HG02571 (cell line): ENCODE data around the gene CRADD.

Source experiments
- ATAC-seq: cut with Tn5 transposase; IDR thresholded peaks from one replicate; pipeline ENCODE4 v1.9.1; 2021; ENCODE audit warnings: mild to moderate bottlenecking, moderate library complexity; ENCODE audit not compliant: unreplicated experiment

The CRADD gene

GRCh38 chr12:93892423-93893268 lies 215.5 kb downstream of the CRADD start:
- no peak for ATAC-seq

DNA sequence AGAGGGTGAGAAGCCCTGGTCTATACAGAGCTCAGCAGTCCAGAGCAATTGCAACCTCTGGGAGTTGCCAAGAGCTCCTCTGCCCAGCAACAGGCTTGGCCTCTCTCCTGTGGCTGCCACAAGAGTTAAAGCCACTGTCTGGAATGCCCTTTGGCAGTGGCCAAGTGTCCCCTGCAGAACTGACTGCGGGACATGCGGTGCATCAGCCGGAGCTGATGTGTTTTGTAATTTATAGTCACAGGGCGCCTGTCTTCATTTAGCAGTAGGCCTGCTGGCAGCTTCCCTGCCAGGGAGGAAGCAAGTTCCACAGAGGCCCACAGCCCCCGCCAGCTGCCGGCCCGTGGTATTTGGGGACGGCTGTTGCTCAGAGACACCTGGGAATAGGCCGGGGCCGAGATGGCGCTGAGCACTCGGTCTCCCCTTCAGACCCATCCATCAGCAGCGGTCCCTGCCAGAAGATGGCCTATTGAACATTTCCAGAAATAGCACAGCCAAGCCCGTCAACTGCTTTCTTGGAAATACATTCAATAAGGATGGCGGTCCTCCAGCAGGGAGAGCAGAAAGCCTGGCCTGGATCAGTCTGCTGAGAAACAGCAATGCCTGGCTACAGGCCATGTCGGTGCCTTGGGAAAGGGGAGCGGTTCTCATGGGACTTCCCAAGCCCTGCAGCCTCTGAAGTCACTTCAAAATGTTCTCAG lies 217.4 kb downstream of the CRADD start:
- no peak for ATAC-seq

- ATAC-seq, result no peak
These were observed 217.9 kb downstream of the CRADD start for GRCh38 chr12:93895089-93895445.

- ATAC-seq, result no peak
These were observed 219.3 kb downstream of the CRADD start for GRCh38 chr12:93896427-93896826.

GRCh38 chr12:93896952-93897351 lies 219.8 kb downstream of the CRADD start:
- ATAC-seq, result no peak

GRCh38 chr12:93901739-93902138 lies 224.6 kb downstream of the CRADD start:
- ATAC-seq, result no peak

DNA sequence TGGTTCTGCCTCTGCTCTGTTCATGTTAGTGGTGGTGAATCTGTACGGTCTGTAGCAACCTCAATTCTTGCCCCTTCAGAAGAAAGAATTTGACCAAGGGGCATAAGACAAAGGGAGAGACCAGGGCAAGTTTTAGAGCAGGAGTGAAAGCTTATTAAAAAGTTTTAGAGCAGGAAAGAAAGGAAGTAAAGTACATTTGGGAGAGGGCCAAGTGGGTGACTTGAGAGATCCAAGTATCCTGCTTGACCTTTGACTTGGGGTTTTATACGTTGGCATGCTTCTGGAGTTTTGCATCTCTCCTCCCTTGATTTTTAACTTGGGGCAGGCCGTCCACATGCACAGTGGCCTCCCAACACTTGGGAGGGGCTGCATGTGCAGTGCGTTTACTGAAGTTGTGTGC lies 225.0 kb downstream of the CRADD start:
- no peak for ATAC-seq

DNA sequence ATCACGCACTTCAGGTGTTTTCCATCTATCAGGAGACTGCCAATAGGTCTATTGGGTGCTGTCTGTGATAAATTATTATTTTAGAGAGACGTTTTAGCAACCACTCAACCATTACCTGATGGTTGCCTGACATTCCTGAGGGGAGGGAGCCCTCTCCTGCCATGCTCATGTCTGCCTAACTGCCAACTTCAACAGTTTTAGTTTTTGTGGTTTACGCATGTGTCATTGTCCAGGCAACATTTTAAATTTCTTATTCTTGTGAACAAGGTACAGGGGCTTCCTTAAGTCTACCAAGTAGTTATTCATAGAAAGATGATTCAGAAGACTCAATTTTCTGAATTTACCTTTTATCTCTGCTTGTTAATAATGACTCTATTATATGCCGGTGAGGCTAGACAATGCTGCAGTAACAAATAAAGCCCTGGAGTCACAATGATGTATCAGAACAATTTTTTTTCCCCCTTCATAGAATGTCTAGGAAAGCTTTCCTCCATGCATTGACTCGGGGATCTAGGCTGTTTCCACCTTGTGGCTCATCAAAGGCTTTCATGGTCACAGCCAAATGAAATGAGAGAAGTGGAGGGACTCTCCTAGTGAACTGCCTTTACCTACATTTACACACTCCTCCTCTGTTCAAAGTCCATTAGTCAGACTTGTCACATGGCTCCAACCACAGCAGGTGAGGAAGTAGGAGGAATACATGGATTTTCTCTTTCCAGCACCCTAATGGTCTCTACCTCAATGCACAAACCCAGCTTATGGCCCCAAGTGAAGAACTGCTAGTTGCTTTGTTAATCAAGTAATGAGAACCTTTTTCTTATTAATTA lies 225.8 kb downstream of the CRADD start:
- no peak for ATAC-seq

DNA sequence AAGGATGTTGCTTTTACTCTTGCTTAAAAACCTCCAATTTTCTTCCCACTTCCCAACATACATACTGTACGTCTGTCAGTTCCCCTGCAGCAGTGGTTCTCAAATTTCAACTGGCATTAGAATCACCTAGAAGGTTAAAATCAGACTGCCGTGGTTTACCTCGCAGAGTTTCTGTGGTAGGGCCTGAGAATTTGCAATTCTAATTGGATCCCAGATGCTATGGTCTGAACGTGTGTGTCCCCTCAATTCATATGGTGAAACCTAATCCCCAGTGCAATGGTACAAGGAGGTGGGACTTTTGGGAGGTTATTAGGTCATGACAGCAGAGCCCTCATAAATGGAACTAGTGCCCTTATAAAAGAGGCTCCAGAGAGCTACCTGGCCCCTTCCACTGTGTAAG lies 226.9 kb downstream of the CRADD start:
- ATAC-seq, result no peak

GRCh38 chr12:93908264-93908663 lies 231.1 kb downstream of the CRADD start:
- ATAC-seq, result no peak

DNA sequence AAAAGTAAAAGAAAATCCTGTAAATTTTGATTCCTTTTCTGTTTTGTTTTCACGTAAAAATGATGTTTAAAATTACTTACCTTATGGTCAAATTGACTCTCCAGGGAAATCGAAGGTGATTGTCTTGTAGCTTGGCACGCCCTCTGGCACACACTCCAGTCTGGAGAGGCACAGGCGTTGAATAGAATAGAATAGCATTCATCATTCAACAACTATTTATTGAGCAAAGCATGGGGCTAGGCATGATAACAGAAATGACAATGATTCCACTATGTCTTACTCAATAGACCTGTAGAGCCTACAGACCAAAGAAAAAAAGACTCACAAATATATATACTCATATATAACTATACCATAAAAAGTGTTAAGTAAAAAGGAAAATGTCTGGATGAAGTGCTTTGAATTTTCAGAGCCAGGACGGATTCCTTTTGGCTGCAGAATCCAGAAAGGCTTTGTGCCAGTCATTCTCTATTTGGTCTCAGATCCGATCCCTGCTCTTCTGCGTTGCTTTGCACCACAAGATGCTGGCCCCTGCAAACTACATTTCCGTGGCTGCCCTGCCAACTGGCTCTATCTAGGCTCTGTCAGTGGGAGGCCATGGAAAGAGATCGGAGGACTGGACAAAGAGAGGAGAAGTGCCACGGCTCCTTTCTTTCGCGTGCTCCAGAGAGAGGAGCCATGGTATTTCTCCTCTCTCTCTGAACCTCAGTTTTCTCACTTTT lies 231.8 kb downstream of the CRADD start:
- no peak for ATAC-seq

DNA sequence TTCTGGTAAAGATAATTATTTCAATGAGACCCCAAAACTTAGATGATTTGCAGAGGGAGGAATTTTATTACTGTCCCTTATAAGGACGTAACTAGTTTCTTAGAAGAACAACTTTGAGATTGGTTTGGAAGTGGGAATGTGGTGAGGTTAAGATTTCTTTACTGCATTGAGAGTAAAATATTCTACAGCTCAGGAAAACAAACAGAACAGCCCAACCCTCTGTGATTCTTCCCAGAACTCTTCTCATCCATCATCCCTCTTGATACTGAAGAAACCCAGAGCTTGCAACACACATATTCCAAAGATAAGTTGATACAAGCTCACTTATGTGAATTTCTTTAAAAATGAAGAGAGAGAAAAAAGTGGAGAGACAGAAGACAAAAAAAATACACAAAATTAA lies 234.2 kb downstream of the CRADD start:
- no peak for ATAC-seq

DNA sequence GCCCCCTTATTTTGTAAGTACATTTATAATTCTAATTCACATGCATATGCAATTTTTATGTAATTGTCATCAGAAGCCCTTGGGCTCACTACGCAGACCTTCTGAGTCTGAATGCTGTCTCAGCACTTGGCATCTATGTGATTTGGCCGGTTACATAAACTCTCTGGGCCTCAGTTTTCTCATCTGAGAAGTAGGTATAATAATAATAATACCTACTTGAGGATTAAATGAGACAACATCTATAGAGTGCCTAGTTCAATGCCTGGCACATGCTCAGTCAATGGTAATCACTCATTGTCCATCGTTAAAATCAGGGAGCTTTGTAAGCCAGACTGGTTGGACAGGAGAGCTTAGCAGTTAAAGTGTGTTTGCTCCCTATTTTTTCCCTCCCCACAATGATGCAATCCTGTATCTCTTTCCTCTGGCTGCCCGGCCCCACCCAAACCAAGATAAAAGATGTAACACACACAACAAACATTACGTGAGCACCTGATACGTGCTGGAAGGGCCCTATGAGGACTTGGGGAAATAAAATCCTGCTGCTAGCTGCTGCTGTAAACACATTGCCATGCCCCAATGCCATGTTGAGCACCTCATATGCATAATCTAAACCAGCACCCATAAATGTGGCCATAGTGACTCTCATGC lies 235.0 kb downstream of the CRADD start:
- no peak for ATAC-seq

DNA sequence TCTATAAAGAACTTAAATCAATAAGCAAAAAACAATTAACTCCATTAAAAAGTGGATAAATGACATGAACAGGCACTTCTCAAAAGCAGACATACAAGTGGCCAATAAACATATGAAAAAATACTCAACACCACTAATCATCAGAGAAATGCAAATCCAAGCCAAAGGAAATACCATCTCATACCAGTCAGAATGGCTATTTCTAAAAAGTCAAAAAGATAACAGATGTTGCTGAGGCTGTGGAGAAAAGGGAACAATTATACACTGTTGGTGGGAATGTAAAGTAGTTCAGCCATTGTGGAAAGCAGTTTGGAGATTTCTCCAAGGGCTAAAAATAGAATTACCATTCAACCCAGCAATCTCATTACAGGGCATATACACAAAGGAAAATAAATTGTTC lies 236.7 kb downstream of the CRADD start:
- ATAC-seq, result no peak

- no peak for ATAC-seq
These were observed 237.1 kb downstream of the CRADD start for GRCh38 chr12:93914281-93914680.

- ATAC-seq, result no peak
These were observed 238.2 kb downstream of the CRADD start for GRCh38 chr12:93915411-93915810.

DNA sequence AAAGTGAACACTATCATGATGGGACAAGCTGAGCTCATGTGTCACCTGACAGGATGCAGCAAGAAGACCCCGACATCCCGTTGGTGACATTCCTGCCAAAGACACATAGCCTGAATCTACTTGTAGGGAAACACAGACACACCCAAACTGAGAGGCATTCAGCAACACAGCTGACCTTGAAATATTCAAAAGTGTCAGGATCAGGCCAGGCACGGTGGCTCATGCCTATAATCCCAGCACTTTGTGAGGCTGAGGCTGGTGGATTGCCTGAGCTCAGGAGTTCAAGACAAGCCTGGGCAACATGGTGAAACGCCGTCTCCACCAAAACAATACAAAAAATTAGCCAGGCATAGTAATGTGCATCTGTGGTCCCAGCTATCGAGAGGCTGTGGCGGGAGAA lies 239.2 kb downstream of the CRADD start:
- no peak for ATAC-seq

DNA sequence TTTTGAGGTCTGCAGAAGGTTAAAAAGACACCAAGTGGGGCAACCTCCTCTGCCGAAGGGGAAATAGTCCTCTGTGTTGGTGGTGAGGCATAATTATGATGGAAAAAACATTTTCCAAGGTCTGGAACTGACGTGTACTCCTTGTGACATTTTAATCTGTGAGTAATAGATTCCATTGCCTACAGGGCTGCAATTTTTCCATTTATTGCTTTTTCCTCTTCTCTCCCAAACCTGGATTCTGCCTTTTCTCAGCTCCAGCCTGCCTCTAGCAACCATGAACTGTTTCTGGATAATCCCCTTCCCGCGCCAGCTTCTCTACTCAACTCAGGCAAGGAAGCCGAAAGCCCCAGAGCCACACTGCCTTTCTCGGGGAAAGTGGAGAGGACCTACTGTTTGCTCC lies 241.1 kb downstream of the CRADD start:
- ATAC-seq, result no peak

DNA sequence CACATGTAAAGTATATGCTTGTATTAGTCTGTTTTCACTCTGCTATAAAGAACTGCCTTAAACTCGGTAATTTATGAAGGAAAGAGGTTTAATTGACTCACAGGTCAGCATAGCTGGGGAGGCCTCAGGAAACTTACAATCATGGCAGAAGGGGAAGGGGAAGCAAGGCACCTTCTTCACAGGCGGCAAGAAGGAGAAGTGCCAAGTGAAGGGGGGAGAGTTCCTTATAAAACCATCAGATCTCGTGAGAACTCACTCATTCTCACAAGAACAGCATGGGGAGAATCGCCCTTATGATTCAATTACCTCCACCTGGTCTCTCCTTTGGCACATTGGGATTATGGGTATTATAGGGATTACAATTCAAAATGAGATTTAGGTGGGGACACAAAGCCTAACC lies 241.7 kb downstream of the CRADD start:
- no peak for ATAC-seq

- no peak for ATAC-seq
These were observed 244.3 kb downstream of the CRADD start for GRCh38 chr12:93921521-93921920.
